K562 (cell line): ENCODE data around the gene TMEM184B. TPM values are rescaled to one million over a fixed set of nuclear protein-coding genes. Genes with fewer than 3 reads are reported as not detected.
A peak's percentile ranks its signal among the peaks of the same experiment; 100 is the strongest.

ENCODE experiments used
- ATAC-seq: fragments of 200-7000 bp; cut with Tn5 transposase; 3 replicates; pipeline ENCODE4 v1.9.1; 2020; ENCODE audit warnings: moderate library complexity
- BruUV-seq: library from RNA; stranded (reverse); fragments of 400-500 nt; replicated peaks from 2 replicates; lab custom pipeline; 2021; lab: Mats Ljungman, UMichigan
- CTCF ChIA-PET: fragments of 300-600 bp; formaldehyde crosslinking; extraction: SDS; loops from one replicate; lab custom pipeline; 2021; ENCODE audit warnings: low intra/inter-chr PET ratio; lab: Yijun Ruan, JAX
- POLR2A ChIA-PET: fragments of 300-600, 350-650 bp; sonication (Branson Sonifier 250); formaldehyde crosslinking; extraction: SDS; loops from one replicate; lab custom pipeline; 2021; ENCODE audit warnings: antibody characterized with exemption, inconsistent platforms; lab: Yijun Ruan, JAX
- DNase-seq, 4 experiments: peaks; one replicate each; pipeline versions ENCODE4 v3.0.0 to v3.0.0-alpha.2; 2011 to 2018; ENCODE audit warnings: low spot score in 3 of 4, mixed read lengths in 3 of 4; ENCODE audit errors: extremely low read depth in 1 of 4
- FAIRE-seq: peaks from 2 replicates; lab custom pipeline; 2011; peaks lifted over from hg19 to GRCh38; lab: Jason Lieb, UNC
- H2AFZ ChIP-seq: 2 replicates; pipeline ENCODE4 v1.6.0; 2011; ENCODE audit warnings: low read depth, low read length, control low read depth, inconsistent platforms
- H3K27ac ChIP-seq: fragments of 200-600 bp; 3 replicates; pipeline ENCODE4 v1.8.0; 2011; ENCODE audit warnings: low read depth, mild to moderate bottlenecking, control low read depth, inconsistent platforms, low read length, moderate library complexity, mixed read lengths; ENCODE audit errors: extremely low read depth
- H3K27me3 ChIP-seq, 2 experiments: fragments of 300-600 bp in 1 of 2; 2 replicates in 1 of 2; 3 replicates in 1 of 2; pipeline versions ENCODE4 v1.6.0 to v1.8.0; 2011; ENCODE audit warnings: inconsistent platforms in 2 of 2, low read length in 2 of 2, mild to moderate bottlenecking in 1 of 2, mixed read lengths in 1 of 2, moderate library complexity in 1 of 2; ENCODE audit not compliant: control insufficient read depth in 2 of 2, insufficient read depth in 2 of 2
- H3K36me3 ChIP-seq: fragments of 300-600 bp; 3 replicates; pipeline ENCODE4 v1.8.0; 2011; ENCODE audit warnings: mild to moderate bottlenecking, low read length, inconsistent platforms; ENCODE audit not compliant: control insufficient read depth, insufficient read depth
- H3K4me1 ChIP-seq, 2 experiments: fragments of 200-600 bp in 1 of 2; replicated peaks in 1 of 2; 2 replicates in 1 of 2; 3 replicates in 1 of 2; pipeline versions ENCODE4 v1.5.1 to v1.8.0; 2011; ENCODE audit warnings: inconsistent platforms in 2 of 2, low read length in 2 of 2, mild to moderate bottlenecking in 1 of 2, mixed read lengths in 1 of 2, moderate library complexity in 1 of 2; ENCODE audit not compliant: control insufficient read depth in 2 of 2, insufficient read depth in 2 of 2
- H3K4me2 ChIP-seq: 2 replicates; pipeline ENCODE4 v1.6.1; 2011; ENCODE audit warnings: low read length, control low read depth, inconsistent platforms, mixed read lengths; ENCODE audit not compliant: insufficient read depth
- H3K4me3 ChIP-seq: fragments of 200-600 bp; sonication (generic), shearing (Covaris generic); 2 replicates; pipeline ENCODE4 v1.5.1; 2016; ENCODE audit warnings: control low read depth, inconsistent platforms
- H3K79me2 ChIP-seq: fragments of 200-600 bp; 3 replicates; pipeline ENCODE4 v1.8.0; 2011; ENCODE audit warnings: low read length, inconsistent platforms; ENCODE audit not compliant: control insufficient read depth, insufficient read depth
- H3K9ac ChIP-seq, 2 experiments: 2 replicates each; pipeline versions ENCODE4 v1.6.0 to v1.6.1; 2011; ENCODE audit warnings: low read depth in 2 of 2, low read length in 2 of 2, control low read depth in 1 of 2, inconsistent platforms in 1 of 2, mild to moderate bottlenecking in 1 of 2, mixed read lengths in 1 of 2; ENCODE audit not compliant: insufficient read depth in 1 of 2
- H3K9me1 ChIP-seq: one replicate; pipeline ENCODE4 v1.6.0; 2011; ENCODE audit warnings: inconsistent platforms, mild to moderate bottlenecking, low read length, moderate library complexity; ENCODE audit not compliant: control insufficient read depth, insufficient read depth
- H3K9me3 ChIP-seq: replicated peaks from 2 replicates; pipeline ENCODE4 v1.5.1; 2011; ENCODE audit warnings: low read depth, low read length, inconsistent platforms; ENCODE audit not compliant: control insufficient read depth, insufficient read depth
- H4K20me1 ChIP-seq: replicated peaks from 2 replicates; pipeline ENCODE4 v1.6.1; 2011; ENCODE audit warnings: low read length, inconsistent platforms, mixed read lengths; ENCODE audit not compliant: control insufficient read depth, insufficient read depth
- ARID3B ChIP-seq: fragments of 250-450 bp; sonication (Bioruptor Pico); IDR thresholded peaks from 2 replicates; pipeline ENCODE4 v1.4.0; 2020; ENCODE audit warnings: borderline replicate concordance
- CGGBP1 ChIP-seq: fragments of 250-450 bp; sonication (Bioruptor Pico); IDR thresholded peaks from 2 replicates; pipeline ENCODE4 v1.9.0; 2021; ENCODE audit warnings: mild to moderate bottlenecking
- FOXK2 ChIP-seq, 2 experiments: fragments of 450-650 bp; IDR thresholded peaks in 1 of 2; conservative IDR thresholded peaks in 1 of 2; 2 replicates each; pipeline ENCODE4 v1.6.1; 2016; ENCODE audit warnings: low read depth in 2 of 2, mild to moderate bottlenecking in 1 of 2
- MEIS2 ChIP-seq: fragments of 450-650 bp; IDR thresholded peaks from 2 replicates; pipeline ENCODE4 v1.6.1; 2014; ENCODE audit warnings: mild to moderate bottlenecking; ENCODE audit not compliant: partially characterized antibody
- MXI1 ChIP-seq: IDR thresholded peaks from 2 replicates; pipeline ENCODE4 v1.6.1; 2011; ENCODE audit warnings: low read depth, mild to moderate bottlenecking, improper control_type of control experiment, low read length
- YBX1 ChIP-seq: fragments of 450-650 bp; IDR thresholded peaks from 2 replicates; pipeline ENCODE4 v1.7.1; 2016; ENCODE audit warnings: mild to moderate bottlenecking
- ZNF143 ChIP-seq: sonication (generic); formaldehyde crosslinking; IDR thresholded peaks from 2 replicates; pipeline ENCODE4 v1.9.0; 2022; ENCODE audit warnings: mild to moderate bottlenecking, missing genetic modification reagents
- WGBS: fragments of 100-300 bp; shearing (Covaris generic); methylation state at CpG from one replicate; pipeline ENCODE4 v1.1.6; 2016; ENCODE audit warnings: low coverage, mixed read lengths; ENCODE audit not compliant: insufficient coverage; ENCODE audit errors: missing lambda C conversion rate; 5-methylcytosine and 5-hydroxymethylcytosine counted together
- in situ Hi-C: fragments of 300-500 bp; cut with MboI; formaldehyde crosslinking; loops from 4 replicates; pipeline ENCODE4 v1.15.0; 2018; ENCODE audit warnings: inconsistent platforms, mixed read lengths
- intact Hi-C: fragments of 100-400 bp; cut with micrococcal nuclease; formaldehyde crosslinking; loops from 2 replicates; pipeline ENCODE4 v1.14.2; 2022
- polyA plus RNA-seq, 8 experiments: library from polyadenylated mRNA; depleted of rRNA in 4 of 8; stranded (reverse) in 5 of 8; unstranded in 3 of 8; fragments of >200 nt; fragmentation: Nextera tagmentation in 2 of 8; fragmentation: Illumina TruSeq in 1 of 8; extraction: Ambion mirVana in 2 of 8; extraction: Trizol in 1 of 8; gene quantifications; 2 replicates each; pipeline versions ENCODE4 v1.2.1 to v1.2.3, GENCODE V29; 2011 to 2014; ENCODE audit warnings: inconsistent platforms in 1 of 8, missing spikeins in 1 of 8
- total RNA-seq, 7 experiments: library from RNA; depleted of rRNA in 6 of 7; stranded (reverse); fragments of >200 nt in 6 of 7; fragmentation: Illumina TruSeq in 2 of 7; extraction: Trizol in 2 of 7; gene quantifications; 2 replicates each; pipeline versions ENCODE4 v1.2.1 to v1.2.3, GENCODE V29; 2011 to 2021; ENCODE audit warnings: low replicate concordance in 1 of 7

TMEM184B gene
- total and polyA plus RNA-seq, 9 of the 15 experiments (the other 6 are each of a cell fraction or from before 2014, with no cell fraction given) = 0.31 to 25.1 (median 6.2) TPM

- BruUV-seq = no TSS peak
- CTCF ChIA-PET = no interaction called here
- Histone ChIP-seq H3K9me1 (no peaks in the 10 kb centered on the region), H3K36me3 (peaks cover 53% of the 10 kb centered on the region; the same call in 1 of the 3 replicates), H3K4me3 (no peak overlapping the region), H3K9ac (peak overlapping the region in 1 of 2 experiments; percentile 82; a peak in 1 of 4 replicates), H3K4me2 (no peak overlapping the region), H4K20me1 (peaks cover 47% of the 10 kb centered on the region), H3K79me2 (peaks cover 84% of the 10 kb centered on the region), H3K9me3 (no peaks in the 10 kb centered on the region), H2AFZ (no peak overlapping the region), H3K27ac (no peak overlapping the region), H3K4me1 (peaks cover 9 to 41% of the 10 kb centered on the region in 2 experiments), H3K27me3 (no peaks in the 10 kb centered on the region; a peak in 1 of 5 replicates)
- no peak for TF ChIP-seq FOXK2 (conservative IDR thresholded peaks at IDR 0.05 in 1 of 2, IDR thresholded peaks at IDR 0.05 in 1 of 2; ENCODE audit: low read depth in 2 of 2)
- TF ChIP-seq ARID3B (CRISPR knock-in tag) = no peak
- TF ChIP-seq MEIS2 = no peak
- TF ChIP-seq YBX1 = no peak
- TF ChIP-seq MXI1 = no peak
- no peak for TF ChIP-seq ZNF143 (CRISPR knock-in tag)
- no peak for TF ChIP-seq CGGBP1 (CRISPR knock-in tag)
- FAIRE-seq = no peak
- DNase-seq = no peak
- WGBS = 88% methylated on average over 5 of the region's 11 CpGs
- POLR2A ChIA-PET = interaction anchor here (0.9 to 1.8 kb wide), 4 partner anchors 8 to 46 kb away, joined by 3 to 6 read pairs (median 4); no protein-coding TSS in a partner anchor
- intact Hi-C loops (no loop called here), in situ Hi-C loops (no loop called here)
- ATAC-seq = no peak
These were observed 40.7 kb upstream of the TMEM184B start for GRCh38 chr22:38313384-38313955.
